T-helper 2 cell (primary cell): Measurements from ENCODE around the gene ST6GALNAC1.

Experiments
- DNase-seq, 5 experiments: peaks; one replicate each; pipeline versions ENCODE4 v3.0.0 to v3.0.0-alpha.2; 2012 to 2022

The ST6GALNAC1 gene

GRCh38 chr17:76576189-76576588 lies 67.4 kb downstream of the ST6GALNAC1 start:
- DNase-seq = no peak

GRCh38 chr17:76575570-76575969 lies 68.0 kb downstream of the ST6GALNAC1 start:
- no peak for DNase-seq
